TTC549 (cell line): ENCODE results near the gene TUBB4B.

Experiments used
- FAIRE-seq: peaks from 2 replicates; lab custom pipeline; 2012; peaks lifted over from hg19 to GRCh38; lab: Jason Lieb, UNC

The TUBB4B gene

DNA sequence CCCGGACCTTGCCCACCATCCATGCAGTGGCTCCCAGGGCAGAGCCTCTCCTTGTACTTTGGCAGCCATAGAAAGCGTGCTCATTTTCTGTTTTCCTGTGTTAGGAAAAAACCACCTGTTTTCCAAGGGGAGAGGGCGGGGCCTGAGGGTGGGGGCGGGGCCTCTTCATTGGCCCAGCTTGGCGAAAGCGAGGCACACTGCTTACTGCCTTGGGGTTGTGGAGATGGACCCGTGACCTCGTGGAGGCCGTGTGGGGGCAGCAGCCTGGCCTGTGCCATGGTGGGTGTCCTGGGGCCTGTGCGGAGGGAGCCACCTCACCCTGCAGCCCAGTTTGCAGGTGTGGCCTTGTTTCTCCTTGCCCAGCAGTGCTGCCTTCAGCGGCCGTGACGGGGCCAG lies 32.0 kb downstream of the TUBB4B start:
- no peak for FAIRE-seq

DNA sequence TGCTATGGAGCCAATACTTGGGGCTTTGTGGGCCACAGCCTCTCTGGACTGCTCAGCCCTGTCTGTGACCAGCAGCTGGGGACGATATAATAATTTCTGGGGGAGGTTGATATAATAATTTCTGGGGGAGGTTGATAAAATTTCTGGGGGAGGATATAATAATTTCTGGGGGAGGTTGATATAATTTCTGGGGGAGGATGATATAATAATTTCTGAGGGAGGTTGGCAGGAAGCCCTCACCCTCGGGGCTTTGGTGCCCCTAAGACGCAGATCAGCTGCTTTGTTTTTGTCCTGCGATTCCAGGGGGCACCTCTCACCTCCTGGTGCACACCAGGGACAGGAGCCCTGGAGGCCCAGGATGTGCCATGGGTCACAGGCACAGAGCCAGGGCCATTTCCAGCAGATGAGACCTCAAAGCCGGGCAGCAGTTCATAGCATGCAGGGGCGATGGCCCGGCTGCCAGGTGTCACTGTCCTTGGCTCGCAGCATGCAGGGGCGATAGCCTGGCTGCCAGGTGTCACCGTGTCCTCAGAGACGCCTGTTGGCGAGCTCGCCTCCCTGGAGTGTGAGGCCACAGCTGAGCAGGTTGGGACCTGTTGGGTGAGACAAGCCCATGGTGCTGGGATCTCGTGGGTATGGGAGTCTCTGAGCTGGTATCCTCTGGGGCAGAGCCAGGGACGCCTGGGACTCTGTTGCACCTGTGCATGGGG lies 32.7 kb downstream of the TUBB4B start:
- no peak for FAIRE-seq

DNA sequence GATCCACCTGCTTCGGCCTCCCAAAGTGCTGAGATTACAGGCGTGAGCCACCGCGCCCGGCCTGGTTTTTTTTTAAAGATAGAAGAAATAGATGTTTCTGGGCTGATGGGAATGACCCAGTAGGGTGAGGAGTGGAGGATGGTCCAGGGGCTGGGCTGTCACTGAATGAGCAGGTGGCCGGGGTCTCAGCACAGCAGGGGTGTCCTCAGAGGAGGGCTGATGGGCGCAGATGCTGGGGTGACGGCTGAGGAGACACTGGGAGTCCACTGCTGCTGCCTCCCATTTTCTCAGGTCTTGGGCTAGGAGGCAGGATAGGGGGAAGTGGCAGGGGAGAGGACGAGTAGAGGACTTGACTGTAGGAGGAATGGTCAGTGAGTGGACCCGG lies 34.1 kb downstream of the TUBB4B start:
- no peak for FAIRE-seq

DNA sequence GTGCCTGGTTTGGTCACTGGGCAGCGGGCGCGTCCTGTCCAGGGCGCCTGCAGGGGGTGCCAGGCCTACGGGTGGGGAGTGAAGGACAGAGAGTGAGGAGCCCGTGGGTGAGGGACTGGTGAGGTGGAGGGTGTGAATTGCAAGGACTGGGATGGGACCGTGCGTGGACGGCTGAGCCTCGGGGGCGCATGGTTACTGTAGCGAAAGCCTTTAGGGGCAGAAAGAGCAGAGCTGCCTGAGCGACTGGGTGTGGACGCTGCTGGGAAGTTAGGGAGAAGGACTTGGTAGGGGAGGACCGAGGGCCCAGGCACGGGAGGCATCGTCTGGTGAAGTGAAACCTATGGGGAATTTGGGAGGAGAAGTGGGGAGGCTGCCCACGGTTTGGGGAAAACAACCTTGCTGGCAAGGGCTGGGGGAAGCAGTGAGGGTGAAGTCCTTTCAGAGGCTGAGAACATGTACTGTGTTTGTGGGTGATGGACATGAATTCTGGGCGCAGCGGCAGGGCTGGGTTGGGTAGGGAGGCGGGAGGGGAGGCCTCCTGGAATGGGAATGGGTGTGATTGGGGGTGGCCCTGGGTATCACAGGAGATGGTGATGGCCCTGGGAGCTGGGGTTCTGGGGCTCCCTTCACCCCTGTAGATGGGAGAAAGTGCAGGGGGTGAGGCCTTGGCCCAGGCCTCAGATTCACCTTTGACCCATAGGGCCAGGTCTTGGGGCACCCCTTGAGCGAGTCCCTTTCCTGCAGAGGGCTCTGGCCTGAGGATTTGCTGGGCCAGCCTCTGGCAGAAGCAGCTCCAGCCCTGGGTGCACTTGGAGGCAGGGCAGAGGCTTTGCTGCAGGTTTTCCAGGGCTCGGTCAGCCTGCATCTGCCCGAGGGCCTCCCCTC lies 34.7 kb downstream of the TUBB4B start:
- no peak for FAIRE-seq

DNA sequence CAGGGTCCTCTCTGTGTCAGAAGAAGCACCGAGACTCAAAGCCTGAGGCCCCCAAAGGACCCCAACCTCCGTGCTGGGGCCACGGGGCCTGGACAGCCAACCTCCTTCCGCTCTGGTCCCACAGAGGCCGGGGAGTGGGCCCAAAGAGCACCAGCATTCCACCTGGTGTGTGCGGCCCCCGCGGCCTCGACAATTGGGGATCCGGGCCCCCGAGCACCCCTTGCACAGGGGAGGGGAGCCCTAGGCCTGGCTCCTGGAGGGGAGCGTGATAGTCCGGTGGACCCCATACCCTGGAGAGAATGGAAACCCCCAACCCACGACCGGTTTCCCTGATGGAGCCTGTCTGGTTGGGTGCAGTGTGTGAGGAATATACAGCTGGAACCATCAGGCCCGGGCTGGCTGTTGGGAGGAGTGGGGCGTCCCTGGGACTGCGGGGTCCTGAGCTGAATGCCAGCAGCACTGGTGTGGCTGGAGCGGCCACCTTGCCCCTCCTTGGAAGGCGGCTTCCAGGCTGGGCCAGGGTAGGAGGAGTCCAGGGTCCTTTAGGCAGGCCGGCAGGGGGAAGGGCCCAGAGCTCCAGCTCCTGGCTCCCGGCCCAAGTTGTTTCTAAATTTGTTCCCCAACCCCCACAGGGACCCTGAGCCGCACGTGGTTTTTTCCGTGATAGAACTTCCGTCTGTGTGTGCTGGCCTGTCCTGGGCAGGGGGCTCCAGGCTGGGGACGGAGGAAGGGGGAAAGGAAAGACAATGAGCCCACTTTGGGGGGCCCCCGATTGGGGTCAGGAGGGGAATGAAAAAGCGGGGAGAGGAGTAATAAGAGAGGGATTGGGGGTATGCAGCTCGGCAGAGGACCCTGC lies 35.6 kb downstream of the TUBB4B start:
- FAIRE-seq, result no peak

DNA sequence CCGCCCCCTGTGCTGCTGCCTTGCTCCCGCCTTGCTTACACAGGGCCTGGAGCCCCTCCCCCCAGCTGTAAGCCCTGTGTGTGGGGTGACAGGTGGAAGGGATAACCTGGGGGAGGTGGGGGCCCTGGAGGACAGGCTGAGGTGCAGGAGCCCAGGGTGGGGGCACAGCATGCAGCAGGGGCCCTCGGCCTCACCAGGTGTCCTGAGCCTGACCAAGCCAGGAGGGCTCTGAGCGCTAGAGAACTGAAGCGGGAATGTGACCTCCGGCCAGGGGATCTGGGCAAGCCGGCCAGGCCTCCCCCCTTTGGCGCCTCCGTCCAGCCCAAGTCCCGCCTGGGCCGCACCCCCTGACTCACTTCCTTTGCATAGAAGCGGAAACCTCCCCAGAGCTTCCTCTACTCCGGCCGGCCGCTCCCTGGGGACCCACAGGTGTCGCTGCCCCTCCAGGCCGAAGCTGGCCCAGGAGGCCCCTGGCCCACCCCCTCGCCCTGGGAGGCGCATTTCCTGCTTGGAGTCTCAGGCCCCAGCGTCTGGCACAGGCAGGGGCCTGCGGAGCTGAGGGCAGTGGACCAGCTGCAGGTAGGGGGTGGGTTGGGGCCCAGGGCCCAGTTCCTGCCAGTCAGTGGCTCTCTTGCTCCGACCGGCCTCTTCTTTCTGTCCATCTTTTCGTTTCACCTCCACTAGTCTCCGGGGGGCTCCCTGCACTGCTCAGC lies 36.4 kb downstream of the TUBB4B start, which contains the start of gene TOR4A:
TOR4A (plus strand) TSS at position 398 of the 713 bp plus-strand sequence. CDS start 964 bp downstream, outside the sequence.
- FAIRE-seq, result no peak

DNA sequence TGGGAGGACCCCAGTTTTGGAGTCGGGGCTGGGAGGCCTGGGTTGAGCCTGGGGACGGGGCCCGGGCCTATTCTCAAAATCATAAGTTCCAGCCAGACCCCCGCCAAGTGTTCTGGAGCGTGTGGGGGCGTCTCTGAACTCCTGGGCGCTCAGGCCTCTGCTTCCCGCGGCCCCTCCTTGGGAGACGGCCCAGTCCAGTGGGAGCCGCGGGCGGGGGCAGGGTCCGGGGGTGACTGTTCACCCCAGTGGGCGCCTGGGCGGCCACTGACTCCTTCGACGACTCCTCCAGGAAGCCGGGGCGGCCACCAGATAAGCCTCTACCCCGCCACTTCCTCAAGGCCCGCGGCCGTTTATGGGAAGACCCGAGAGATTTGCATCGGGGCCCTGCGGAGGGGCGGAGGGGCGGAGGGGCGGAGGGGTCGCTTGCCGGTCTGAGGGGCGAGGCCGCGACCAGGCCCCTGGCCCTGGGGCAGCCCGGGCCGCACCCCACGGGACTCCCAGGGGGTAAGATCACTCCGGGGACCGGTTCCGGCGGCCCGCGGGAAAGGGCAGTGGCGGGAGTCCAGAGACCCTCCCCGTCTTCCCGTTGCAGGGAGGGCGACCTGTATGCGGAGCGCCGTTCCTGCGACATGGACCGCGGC lies 37.1 kb downstream of the TUBB4B start:
- FAIRE-seq, result no peak

DNA sequence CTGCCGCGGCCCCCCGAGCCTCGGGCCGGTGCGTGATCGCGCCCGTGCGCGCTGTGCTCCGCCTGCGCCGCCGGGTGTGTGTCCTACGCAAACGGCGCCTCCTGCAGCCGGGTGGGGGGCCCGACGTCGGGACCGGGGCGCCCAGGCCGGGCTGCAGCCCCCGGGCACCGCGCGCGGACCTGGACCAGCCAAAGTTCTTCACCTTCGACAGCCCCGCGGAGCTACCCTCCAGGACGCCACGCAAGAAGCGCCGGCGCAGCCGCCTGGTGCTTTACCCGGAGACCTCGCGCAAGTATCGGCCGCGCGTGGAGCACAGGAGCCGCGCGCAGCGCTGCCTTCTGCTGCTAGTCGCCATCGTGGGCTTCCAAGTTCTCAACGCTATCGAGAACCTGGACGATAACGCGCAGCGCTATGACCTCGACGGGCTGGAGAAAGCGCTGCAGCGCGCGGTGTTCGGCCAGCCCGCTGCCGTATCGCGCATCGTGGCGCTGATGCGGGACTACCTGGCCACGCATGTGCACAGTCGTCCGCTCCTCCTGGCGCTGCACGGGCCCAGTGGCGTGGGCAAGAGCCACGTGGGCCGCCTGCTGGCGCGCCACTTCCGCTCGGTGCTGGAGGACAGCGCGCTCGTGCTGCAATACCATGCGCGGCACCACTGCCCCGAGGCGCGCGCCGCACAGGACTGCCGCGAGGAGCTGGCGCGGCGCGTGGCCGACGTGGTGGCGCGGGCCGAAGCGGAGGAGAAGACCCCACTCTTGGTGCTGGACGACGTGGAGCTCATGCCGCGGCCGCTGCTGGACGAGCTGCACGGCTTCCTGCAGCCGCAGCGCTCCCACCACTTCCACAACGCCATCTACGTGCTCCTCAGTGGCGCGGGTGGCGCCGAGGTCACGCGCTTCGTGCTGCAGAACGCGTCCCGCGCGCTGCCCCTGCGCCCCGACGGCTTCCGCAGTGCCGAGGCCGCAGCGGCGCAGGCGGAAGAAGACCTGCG lies 37.9 kb downstream of the TUBB4B start:
- no peak for FAIRE-seq

DNA sequence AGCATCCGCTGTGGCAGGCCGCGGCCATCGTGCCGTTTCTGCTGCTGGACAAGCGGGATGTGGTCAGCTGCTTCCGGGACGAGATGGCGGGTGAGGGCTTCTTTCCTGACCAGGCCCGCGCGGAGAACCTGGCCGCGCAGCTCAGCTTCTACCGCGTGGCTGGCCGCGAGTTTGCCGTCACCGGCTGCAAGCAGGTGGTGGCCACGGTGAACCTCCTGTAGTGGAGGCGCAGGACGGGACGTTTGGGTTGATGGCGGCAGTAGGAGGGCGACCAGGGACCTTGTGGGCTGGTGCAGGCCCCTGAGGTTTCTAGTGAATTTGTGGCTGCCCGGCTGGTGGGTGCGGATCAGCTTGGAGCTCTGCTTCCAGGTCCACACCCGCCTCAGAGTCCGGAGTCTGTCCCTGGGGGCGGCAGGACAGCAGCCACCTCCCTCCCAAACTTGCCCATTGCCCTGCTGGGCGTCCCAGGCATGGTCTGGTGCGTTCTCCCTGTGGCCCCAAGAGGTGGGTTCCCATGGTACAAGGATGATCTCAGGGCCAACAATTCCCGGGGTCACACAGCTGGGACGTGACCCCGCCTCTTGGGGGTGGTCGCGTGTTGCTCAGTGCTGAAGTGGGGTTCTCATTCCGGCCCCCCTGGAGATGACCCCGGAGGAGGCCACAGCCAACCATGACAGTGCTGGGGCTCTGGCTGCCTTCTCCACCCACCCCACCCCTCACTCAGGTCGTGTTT lies 38.8 kb downstream of the TUBB4B start:
- FAIRE-seq, result no peak

DNA sequence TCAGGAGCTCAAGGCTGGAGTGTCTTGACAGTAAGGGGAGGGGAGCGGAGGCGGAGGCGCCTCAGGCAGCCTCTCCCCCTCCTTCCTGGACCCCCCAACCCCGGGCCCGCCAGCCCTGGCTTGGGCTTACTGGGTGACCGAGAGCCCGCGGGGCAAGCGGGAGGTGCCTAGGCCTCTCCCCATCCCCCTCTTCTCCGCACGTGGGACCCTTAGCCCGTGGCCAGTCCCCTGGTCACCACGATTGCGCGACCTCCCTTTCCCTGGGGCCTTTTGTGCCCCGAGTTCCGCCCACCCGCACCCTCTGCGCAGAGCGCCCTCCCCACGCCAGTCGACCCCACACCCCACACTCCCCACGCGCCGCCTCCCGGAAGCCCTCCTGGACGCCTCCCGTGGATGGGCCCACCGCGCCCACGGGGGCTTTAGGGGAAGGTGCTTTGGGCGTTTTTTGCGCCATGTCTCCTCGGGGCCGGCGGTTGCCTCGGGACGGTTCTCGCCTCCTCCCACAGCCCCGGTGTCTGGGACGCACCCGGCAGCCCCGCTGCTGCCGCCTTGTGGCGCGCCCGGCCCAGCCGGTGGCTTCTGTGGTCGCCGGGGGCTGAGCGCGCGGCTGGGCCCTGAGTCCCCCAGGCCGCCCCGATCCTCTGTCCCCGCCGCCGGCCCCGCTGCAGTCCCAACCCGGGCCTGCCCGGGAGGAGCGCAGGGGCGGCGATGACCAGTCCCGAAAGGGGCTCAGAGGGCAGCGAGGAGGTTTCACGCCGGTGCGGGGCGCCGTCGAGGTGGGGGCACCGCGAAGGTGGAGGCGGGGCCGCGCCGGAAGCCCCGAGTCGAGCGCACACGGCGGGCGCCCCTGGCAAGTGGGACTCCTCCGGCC lies 39.6 kb downstream of the TUBB4B start:
- FAIRE-seq, result no peak

DNA sequence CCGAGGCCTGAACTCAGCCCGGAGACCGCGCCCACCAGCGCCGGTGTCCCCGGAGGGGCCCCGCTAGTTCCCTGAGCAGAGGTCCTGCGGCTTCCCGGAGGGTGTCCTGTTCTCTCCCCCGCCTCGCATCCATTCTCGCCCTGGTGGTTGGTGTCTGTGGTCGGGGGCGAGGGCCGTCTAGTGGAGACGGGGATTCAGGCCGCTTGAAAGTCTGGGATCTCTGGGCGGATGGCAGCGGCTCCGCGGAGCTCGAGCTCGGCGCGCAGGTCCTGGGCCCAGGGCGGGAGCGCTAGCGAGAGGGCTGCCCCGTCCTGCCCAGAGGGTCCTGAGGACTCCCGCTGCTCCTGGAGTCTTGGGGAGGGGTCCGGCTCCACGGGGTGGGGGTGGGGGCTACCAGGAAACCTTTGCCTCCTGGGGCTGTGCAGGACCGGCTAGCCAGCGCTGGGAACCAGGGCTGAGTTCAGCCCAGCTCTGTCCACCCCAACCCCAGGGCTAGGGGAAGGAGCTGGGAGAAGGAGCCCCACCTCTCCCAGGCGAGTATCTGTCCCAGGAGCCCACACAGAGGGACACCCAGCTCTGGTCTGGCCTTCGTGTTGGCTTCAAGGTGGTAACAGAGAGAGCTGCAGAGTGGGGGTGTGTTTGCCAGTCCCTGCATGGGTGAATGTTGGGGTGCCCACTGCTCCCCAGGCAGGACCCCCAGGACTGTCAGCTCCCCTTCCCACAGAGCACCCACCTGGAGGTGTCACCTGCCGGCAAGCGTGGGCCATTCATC lies 40.4 kb downstream of the TUBB4B start:
- FAIRE-seq, result no peak

DNA sequence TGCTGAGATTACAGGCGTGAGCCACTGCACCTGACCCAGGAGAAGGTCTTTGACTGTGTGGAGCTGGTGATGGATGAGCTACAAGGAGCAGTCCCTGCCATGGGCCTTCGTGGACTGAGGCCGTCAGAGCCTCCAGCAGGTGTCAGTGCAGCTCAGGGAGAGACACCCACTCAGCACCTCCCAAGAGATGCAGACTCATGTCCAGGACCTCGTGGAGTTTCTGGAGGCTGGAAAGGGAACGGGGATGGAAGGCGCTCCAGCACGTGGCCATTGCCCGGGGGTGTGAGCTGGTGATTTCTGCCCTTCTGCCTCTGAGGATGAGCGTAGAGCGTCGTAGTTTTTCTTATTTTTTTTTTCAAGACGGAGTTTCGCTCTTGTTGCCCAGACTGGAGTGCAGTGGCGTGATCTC lies 45.9 kb downstream of the TUBB4B start:
- no peak for FAIRE-seq

DNA sequence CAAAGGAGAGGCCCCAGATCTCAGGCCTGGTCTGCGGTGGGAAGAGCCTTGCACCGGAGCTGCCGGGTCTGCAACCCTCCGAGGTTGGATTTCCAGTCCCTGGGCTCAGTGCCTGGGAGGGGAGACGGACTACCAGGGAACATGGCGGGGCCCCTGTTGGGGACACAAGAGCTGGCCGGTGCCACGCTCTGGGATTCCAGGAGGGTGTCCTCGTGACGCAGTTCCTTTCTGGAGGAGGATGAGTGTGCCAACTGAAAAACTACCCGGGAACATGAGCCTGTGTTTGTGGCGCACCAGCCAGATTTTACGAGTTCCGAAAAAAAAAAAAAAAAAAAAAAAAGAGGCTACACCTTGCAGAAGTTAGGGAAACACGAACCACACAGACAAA lies 52.0 kb downstream of the TUBB4B start:
- no peak for FAIRE-seq
